GM12878 (cell line): Measurements from ENCODE around the gene HHIP. TPM values are rescaled to one million over a fixed set of nuclear protein-coding genes. Genes with fewer than 3 reads are reported as not detected.

Experiments used
- ATAC-seq: fragments of 200-7000 bp; cut with Tn5 transposase; 3 replicates; pipeline ENCODE4 v1.9.1; 2020; ENCODE audit warnings: mild to moderate bottlenecking, moderate library complexity
- BruUV-seq: library from RNA; stranded (reverse); fragments of 400-500 nt; replicated peaks from 2 replicates; lab custom pipeline; 2021; lab: Mats Ljungman, UMichigan
- CTCF ChIA-PET: fragments of 300-600 bp; sonication (Branson Sonifier 250); formaldehyde crosslinking; extraction: SDS; loops from one replicate; lab custom pipeline; 2021; ENCODE audit warnings: inconsistent platforms; lab: Yijun Ruan, JAX
- POLR2A ChIA-PET: fragments of 350-600 bp; formaldehyde crosslinking; extraction: SDS; loops from one replicate; lab custom pipeline; 2021; ENCODE audit warnings: inconsistent platforms; lab: Charles Lee
- RAD21 ChIA-PET: fragments of 300-600 bp; sonication (Branson Sonifier 250); formaldehyde crosslinking; loops from one replicate; lab custom pipeline; 2023; ENCODE audit warnings: antibody characterized with exemption; ENCODE audit not compliant: unreplicated experiment; lab: Charles Lee
- SMC1A ChIA-PET: fragments of 300-600 bp; sonication (Branson Sonifier 250); formaldehyde crosslinking; loops from one replicate; lab custom pipeline; 2023; ENCODE audit not compliant: unreplicated experiment, uncharacterized antibody; lab: Charles Lee
- DNase-seq: peaks from one replicate; pipeline ENCODE4 v3.0.0-alpha.2; 2011; ENCODE audit warnings: low read depth, low spot score
- FAIRE-seq: peaks from 3 replicates; lab custom pipeline; 2011; peaks lifted over from hg19 to GRCh38; lab: Jason Lieb, UNC
- H2AFZ ChIP-seq: 2 replicates; pipeline ENCODE4 v1.6.0; 2011; ENCODE audit warnings: low read depth, low read length, control low read depth; ENCODE audit not compliant: control insufficient read depth
- H3K27ac ChIP-seq: 2 replicates; pipeline ENCODE4 v1.5.1; 2011; ENCODE audit warnings: control low read depth; ENCODE audit not compliant: control insufficient read depth, insufficient read depth
- H3K27me3 ChIP-seq, 2 experiments: replicated peaks in 1 of 2; 2 replicates each; pipeline versions ENCODE4 v1.6.0 to v1.6.1; 2011; ENCODE audit warnings: low read length in 1 of 2; ENCODE audit not compliant: control insufficient read depth in 2 of 2, insufficient read depth in 2 of 2
- H3K36me3 ChIP-seq, 2 experiments: 2 replicates each; pipeline ENCODE4 v1.5.1; 2011; ENCODE audit warnings: low read length in 1 of 2; ENCODE audit not compliant: control insufficient read depth in 2 of 2, insufficient read depth in 2 of 2
- H3K4me1 ChIP-seq: 2 replicates; pipeline ENCODE4 v1.6.1; 2011; ENCODE audit warnings: mild to moderate bottlenecking, low read length, moderate library complexity, mixed read lengths; ENCODE audit not compliant: control insufficient read depth, insufficient read depth
- H3K4me2 ChIP-seq: 2 replicates; pipeline ENCODE4 v1.6.0; 2011; ENCODE audit warnings: control low read depth; ENCODE audit not compliant: control insufficient read depth, insufficient read depth
- H3K4me3 ChIP-seq: fragments of 200-600 bp; sonication (generic); 2 replicates; pipeline ENCODE4 v1.5.1; 2016
- H3K79me2 ChIP-seq: 2 replicates; pipeline ENCODE4 v1.6.0; 2011; ENCODE audit warnings: low read length; ENCODE audit not compliant: control insufficient read depth, insufficient read depth
- H3K9ac ChIP-seq: 2 replicates; pipeline ENCODE4 v1.8.0; 2011; ENCODE audit warnings: low read length, control low read depth, mixed read lengths; ENCODE audit not compliant: control insufficient read depth, insufficient read depth
- H3K9me3 ChIP-seq: replicated peaks from 3 replicates; pipeline ENCODE4 v1.5.1; 2011; ENCODE audit warnings: mild to moderate bottlenecking, low read length; ENCODE audit not compliant: control insufficient read depth, insufficient read depth
- H4K20me1 ChIP-seq: 2 replicates; pipeline ENCODE4 v1.6.0; 2011; ENCODE audit not compliant: control insufficient read depth, insufficient read depth
- ATF7 ChIP-seq: fragments of 450-650 bp; IDR thresholded peaks from 2 replicates; pipeline ENCODE4 v1.6.1; 2016; ENCODE audit warnings: low read depth, mild to moderate bottlenecking
- CREM ChIP-seq: IDR thresholded peaks from 2 replicates; pipeline ENCODE4 v1.6.1; 2014; ENCODE audit warnings: antibody characterized with exemption, low read depth
- CTCF ChIP-seq, 3 experiments: IDR thresholded peaks in 2 of 3; conservative IDR thresholded peaks in 1 of 3; 2 replicates each; pipeline ENCODE4 v1.5.1; 2011; ENCODE audit warnings: low read depth in 3 of 3, low read length in 3 of 3, mild to moderate bottlenecking in 3 of 3, control low read depth in 2 of 3, moderate library complexity in 2 of 3, inconsistent platforms in 1 of 3, mixed read lengths in 1 of 3; ENCODE audit not compliant: control insufficient read depth in 2 of 3, insufficient read depth in 1 of 3; ENCODE audit errors: extremely low read depth in 1 of 3
- STAT1 ChIP-seq: fragments of 450-650 bp; conservative IDR thresholded peaks from 2 replicates; pipeline ENCODE4 v1.6.1; 2014; ENCODE audit warnings: antibody characterized with exemption, mild to moderate bottlenecking
- TBL1XR1 ChIP-seq: IDR thresholded peaks from 2 replicates; pipeline ENCODE4 v1.6.1; 2012; ENCODE audit warnings: low read depth, low read length, improper control_type of control experiment
- TCF7 ChIP-seq: IDR thresholded peaks from 2 replicates; pipeline ENCODE4 v1.6.1; 2014; ENCODE audit warnings: antibody characterized with exemption, borderline replicate concordance
- USF2 ChIP-seq: IDR thresholded peaks from 2 replicates; pipeline ENCODE4 v1.6.1; 2011; ENCODE audit warnings: low read depth, low read length, improper control_type of control experiment, borderline replicate concordance
- ZNF592 ChIP-seq: fragments of 450-650 bp; IDR thresholded peaks from 2 replicates; pipeline ENCODE4 v1.6.1; 2017; ENCODE audit warnings: mild to moderate bottlenecking, moderate library complexity
- WGBS: methylation state at CpG from one replicate; pipeline ENCODE4 v1.1.6; 2016; ENCODE audit warnings: low lambda C conversion rate; ENCODE audit not compliant: insufficient replicate concordance, insufficient coverage; ENCODE audit errors: missing lambda C conversion rate; 5-methylcytosine and 5-hydroxymethylcytosine counted together
- in situ Hi-C: fragments of 300-500 bp; cut with MboI; formaldehyde crosslinking; loops from 9 replicates; pipeline ENCODE4 v1.14.3; 2018; ENCODE audit warnings: mixed read lengths
- intact Hi-C: fragments of 100-400 bp; cut with micrococcal nuclease; formaldehyde crosslinking; loops from one replicate; pipeline ENCODE4 v1.14.2; 2022; ENCODE audit not compliant: unreplicated experiment
- polyA plus RNA-seq, 11 experiments: library from polyadenylated mRNA; depleted of rRNA in 4 of 11; unstranded in 6 of 11; stranded (reverse) in 5 of 11; fragments of >200 nt; fragmentation: Nextera tagmentation in 4 of 11; fragmentation: Illumina TruSeq in 1 of 11; extraction: Ambion mirVana in 4 of 11; extraction: Trizol in 1 of 11; gene quantifications; 1 replicate in 1 of 11; 2 replicates in 10 of 11; pipeline versions ENCODE4 v1.2.1 to v1.2.3, GENCODE V29; 2011 to 2016; ENCODE audit warnings: inconsistent platforms in 2 of 11, missing spikeins in 2 of 11, low read depth in 1 of 11
- total RNA-seq, 4 experiments: library from RNA; depleted of rRNA in 3 of 4; stranded (reverse); fragments of >200 nt in 3 of 4; fragmentation: Illumina TruSeq in 1 of 4; extraction: Trizol in 1 of 4; gene quantifications; 2 replicates each; pipeline versions ENCODE4 v1.2.1 to v1.2.3, GENCODE V29; 2013 to 2021

Gene HHIP
- total and polyA plus RNA-seq, 10 of the 15 experiments (the other 5 are each of a cell fraction or from before 2014, with no cell fraction given) = 0.06 to 0.56 (median 0.24) TPM; not detected in 1

GRCh38 chr4:144689125-144689524 is 43.2 kb downstream of the HHIP start:
- Histone ChIP-seq H3K79me2 (no peaks in the 10 kb centered on the region), H3K9me3 (no peaks in the 10 kb centered on the region), H3K4me1 (no peaks in the 10 kb centered on the region), H3K4me3 (no peak overlapping the region), H3K27ac (no peak overlapping the region), H3K4me2 (no peak overlapping the region), H4K20me1 (no peaks in the 10 kb centered on the region), H2AFZ (no peak overlapping the region), H3K36me3 (no peaks in the 10 kb centered on the region), H3K27me3 (no peaks in the 10 kb centered on the region)
- FAIRE-seq (no peak), DNase-seq (no peak), ATAC-seq (no peak)
- ChIA-PET SMC1A (no interaction called here), RAD21 (no interaction called here)
- intact Hi-C loops = no loop called here
- 62% methylated on average over 2 of the region's 2 CpGs for WGBS
- no TSS peak for BruUV-seq
- no peak for TF ChIP-seq ZNF592
- 0 out of 2 replicates have a peak, but pooled peaks have one; percentile 14 for TF ChIP-seq ATF7
- no peak for TF ChIP-seq TBL1XR1
- TF ChIP-seq, all 136 proteins: peak for 1
- ChIA-PET CTCF (no interaction called here), POLR2A (no interaction called here)
- in situ Hi-C loops = no loop called here
- no peak overlapping the region for H3K9ac ChIP-seq

GRCh38 chr4:144695721-144696120 is 49.8 kb downstream of the HHIP start:
- H4K20me1 ChIP-seq = no peaks in the 10 kb centered on the region
- H3K27me3 ChIP-seq = no peaks in the 10 kb centered on the region
- H3K9me3 ChIP-seq = no peaks in the 10 kb centered on the region
- no peak overlapping the region for H3K27ac ChIP-seq
- ChIA-PET CTCF (no interaction called here), SMC1A (no interaction called here), RAD21 (no interaction called here), POLR2A (no interaction called here)
- ATAC-seq (no peak), DNase-seq (no peak), FAIRE-seq (no peak)
- H2AFZ ChIP-seq = no peak overlapping the region
- no peaks in the 10 kb centered on the region for H3K79me2 ChIP-seq
- H3K4me3 ChIP-seq = no peak overlapping the region
- no peak overlapping the region for H3K4me2 ChIP-seq
- 39% methylated on average over 3 of the region's 3 CpGs for WGBS
- H3K4me1 ChIP-seq = no peaks in the 10 kb centered on the region
- H3K9ac ChIP-seq = no peak overlapping the region
- in situ Hi-C loops = no loop called here
- no TSS peak for BruUV-seq
- H3K36me3 ChIP-seq = no peaks in the 10 kb centered on the region
- intact Hi-C loops = no loop called here
- no peak for TF ChIP-seq CREM
- TF ChIP-seq CTCF (IDR thresholded peaks at IDR 0.05 in 2 of 3, conservative IDR thresholded peaks at IDR 0.05 in 1 of 3; ENCODE audit: control insufficient read depth in 2 of 3, extremely low read depth in 1 of 3, insufficient read depth in 1 of 3, low read depth in 3 of 3, low read length in 3 of 3) = no peak
- no peak for TF ChIP-seq USF2
- TF ChIP-seq TCF7 = no peak
- no peak for TF ChIP-seq STAT1
- TF ChIP-seq, all 136 proteins: peak for 0
